ENCODE measurements around the gene TUT1.
"Not testable (repeated sequence)": the region's sequence is repeated elsewhere in the genome, so short reads cannot be mapped to it uniquely, and the experiment has no call there.

GRCh38 chr11:62561677-62562230, 29.6 kb downstream of the TUT1 start:
- TF ChIP-seq CTCF, POLR2A (IDR thresholded peaks at IDR 0.05): not testable (repeated sequence)

Measured in prostate gland (tissue), 2 donors.